Activated CD4-positive, CD25-positive, alpha-beta regulatory T cell treated with anti-CD3 and anti-CD28 coated beads, Interleukin-2, amount 50 U/mL, for 24 hours (primary cell): Measurements from ENCODE around the gene MRTFA.

Source experiments
- ATAC-seq, 2 donors: fragments of 150-1000 bp; cut with Tn5 transposase; one replicate each; pipeline ENCODE4 v1.10.0; 2021; ENCODE audit warnings: mild to moderate bottlenecking in 1 of 2, moderate library complexity in 1 of 2

MRTFA gene

GRCh38 chr22:40407831-40408717 is 228.4 kb downstream of the MRTFA start:
- ATAC-seq: no peak

- ATAC-seq: no peak
These were observed 229.3 kb downstream of the MRTFA start for GRCh38 chr22:40407021-40407761.

- ATAC-seq: no peak
These were observed 230.2 kb downstream of the MRTFA start for GRCh38 chr22:40406063-40406890.

GRCh38 chr22:40405178-40406062 is 231.1 kb downstream of the MRTFA start:
- no peak for ATAC-seq

GRCh38 chr22:40404251-40405177 is 232.0 kb downstream of the MRTFA start:
- ATAC-seq: no peak

GRCh38 chr22:40403651-40404050 is 232.9 kb downstream of the MRTFA start:
- ATAC-seq: no peak

GRCh38 chr22:40403141-40403540 is 233.4 kb downstream of the MRTFA start:
- ATAC-seq: no peak

GRCh38 chr22:40401981-40402406 is 234.5 kb downstream of the MRTFA start:
- peak; percentile 23 to 30 for ATAC-seq

- peak; percentile 89 to 91 for ATAC-seq
These were observed 235.0 kb downstream of the MRTFA start for GRCh38 chr22:40401532-40401931.

GRCh38 chr22:40400159-40400558 is 236.4 kb downstream of the MRTFA start:
- ATAC-seq: no peak

- no peak for ATAC-seq
These were observed 236.9 kb downstream of the MRTFA start for GRCh38 chr22:40399621-40400020.

GRCh38 chr22:40397396-40397795 is 239.1 kb downstream of the MRTFA start:
- ATAC-seq: no peak

- no peak for ATAC-seq
These were observed 239.6 kb downstream of the MRTFA start for GRCh38 chr22:40396882-40397281.

- no peak for ATAC-seq
These were observed 240.9 kb downstream of the MRTFA start for GRCh38 chr22:40395607-40396006.

GRCh38 chr22:40394607-40395006 is 241.9 kb downstream of the MRTFA start:
- no peak for ATAC-seq

GRCh38 chr22:40392618-40393017 is 243.9 kb downstream of the MRTFA start:
- no peak for ATAC-seq

- ATAC-seq: no peak
These were observed 245.1 kb downstream of the MRTFA start for GRCh38 chr22:40391417-40391816.

GRCh38 chr22:40388231-40388630 is 248.3 kb downstream of the MRTFA start:
- no peak for ATAC-seq

GRCh38 chr22:40387746-40388145 is 248.8 kb downstream of the MRTFA start:
- no peak for ATAC-seq

GRCh38 chr22:40385036-40385782 is 251.3 kb downstream of the MRTFA start:
- ATAC-seq: peak; percentile 69
